Heart right ventricle (tissue), 16 donors: ENCODE measurements around the gene TNFRSF4. TPM values are rescaled to one million over a fixed set of nuclear protein-coding genes. Genes with fewer than 3 reads are reported as not detected.

Experiments
- ATAC-seq, 8 donors: fragments of 200-7000 bp; cut with Tn5 transposase; one replicate each; pipeline ENCODE4 v1.9.1; 2020; ENCODE audit warnings: mild to moderate bottlenecking in 8 of 8, moderate library complexity in 8 of 8, moderate number of reproducible peaks in 1 of 8
- DNase-seq, 2 donors: peaks; one replicate each; pipeline ENCODE4 v3.0.0-alpha.2; 2020
- H3K27ac ChIP-seq, 10 donors: fragments of 200-600 bp; sonication (generic) in 2 of 10; one replicate each; pipeline versions ENCODE4 v1.5.0 to v1.8.0; 2020 to 2022; ENCODE audit warnings: mild to moderate bottlenecking in 3 of 10
- H3K27me3 ChIP-seq, 7 donors: fragments of 200-600 bp; one replicate each; pipeline ENCODE4 v1.8.0; 2021 to 2022; ENCODE audit warnings: mild to moderate bottlenecking in 2 of 7
- H3K36me3 ChIP-seq, 9 donors: fragments of 200-600 bp; sonication (generic) in 1 of 9; one replicate each; pipeline versions ENCODE4 v1.5.0 to v1.8.0; 2020 to 2022; ENCODE audit warnings: mild to moderate bottlenecking in 2 of 9
- H3K4me1 ChIP-seq, 9 donors: fragments of 200-600 bp; sonication (generic) in 1 of 9; one replicate each; pipeline versions ENCODE4 v1.5.0 to v1.8.0; 2020 to 2022; ENCODE audit warnings: mild to moderate bottlenecking in 4 of 9
- H3K4me3 ChIP-seq, 10 donors: fragments of 200-600 bp; sonication (generic) in 2 of 10; one replicate each; pipeline versions ENCODE4 v1.5.0 to v1.8.0; 2020 to 2022; ENCODE audit warnings: mild to moderate bottlenecking in 7 of 10, moderate library complexity in 2 of 10
- H3K9me3 ChIP-seq, 11 donors: fragments of 200-600 bp in 10 of 11; sonication (generic) in 2 of 11; one replicate each; pipeline versions ENCODE4 v1.5.0 to v1.8.0; 2013 to 2022; ENCODE audit warnings: mild to moderate bottlenecking in 2 of 11, control low read depth in 1 of 11, moderate library complexity in 1 of 11
- WGBS, 2 donors: extraction: QIAGEN DNeasy Blood & Tissue Kit; methylation state at CpG; one replicate each; pipeline ENCODE4 v1.1.7; 2013; ENCODE audit warnings: inconsistent platforms in 1 of 2; 5-methylcytosine and 5-hydroxymethylcytosine counted together
- intact Hi-C, 10 donors: fragments of 100-400 bp; cut with DNase I; formaldehyde crosslinking; loops; one replicate each; pipeline versions ENCODE4 v1.11.1 to v1.14.2; 2022
- polyA plus RNA-seq, 2 donors: library from polyadenylated mRNA; stranded (reverse); fragments of 200-250 nt; gene quantifications; one replicate each; pipeline ENCODE4 v1.2.3, GENCODE V29; 2013
- total RNA-seq, 10 donors: library from RNA; stranded (reverse); fragmentation: NEBNext Ultra II Directional in 3 of 10; extraction: Animal tissue kit (Norgen Biotek cat#: 25700) in 3 of 10; gene quantifications; one replicate each; pipeline versions ENCODE4 v1.2.1 to v1.2.4, GENCODE V29; 2021 to 2023
- TF ChIP-seq, protein P1 (sequence below), 9 donors: fragments of 200-600 bp; sonication (generic) in 2 of 9; IDR thresholded peaks; one replicate each; pipeline versions ENCODE4 v1.5.0 to v1.8.0; 2021 to 2022; ENCODE audit warnings: antibody characterized with exemption in 9 of 9, mild to moderate bottlenecking in 5 of 9, moderate library complexity in 1 of 9
- donor health status: Arrhythmogenic right ventricular cardiomyopathy.
- donor health status: ischemic (EF 13 %, LVEDD 7.1; RV severe dilation, severe dysfunction).
- donor health status: healthy with polysubstance abuse.
- donor health status: DM: no; HTN: yes; CAD: no.
- donor health status: DM: no; HTN: no; CAD: no.
- donor health status: ischemic (EF 25% LVEDD 6.9; RV normal size, moderate dysfunction).
- donor health status: ischemic (EF 25% LVEDD 5.7; RV mildly dilated, moderate dysfunction).
- donor health status: healthy.
- donor health status: DM: yes; HTN: yes; CAD: no.
- donor health status: Ischemic cardiomyopathy.
- donor health status: ischemic (EF 35%, LVEDD 5.7; RV mildly dilated, moderate dysfunction).
- donor health status: nonischemic (EF 11% LVEDD 7.7; RV severe dilation, severe dysfunction).
- donor health status: DM: yes; HTN: yes; CAD: no.
- donor health status: PGD.
- donor health status: ischemic (EF 29% LVEDD 5.4; RV normal size, mild dysfunction).
- donor health status: nonischemic (EF 23%, LVEDD 6.1; RV moderate dilation, normal function).

The TNFRSF4 gene
- total and polyA plus RNA-seq, 12 donors, result 0.52 to 24.8 (median 5.0) TPM

DNA sequence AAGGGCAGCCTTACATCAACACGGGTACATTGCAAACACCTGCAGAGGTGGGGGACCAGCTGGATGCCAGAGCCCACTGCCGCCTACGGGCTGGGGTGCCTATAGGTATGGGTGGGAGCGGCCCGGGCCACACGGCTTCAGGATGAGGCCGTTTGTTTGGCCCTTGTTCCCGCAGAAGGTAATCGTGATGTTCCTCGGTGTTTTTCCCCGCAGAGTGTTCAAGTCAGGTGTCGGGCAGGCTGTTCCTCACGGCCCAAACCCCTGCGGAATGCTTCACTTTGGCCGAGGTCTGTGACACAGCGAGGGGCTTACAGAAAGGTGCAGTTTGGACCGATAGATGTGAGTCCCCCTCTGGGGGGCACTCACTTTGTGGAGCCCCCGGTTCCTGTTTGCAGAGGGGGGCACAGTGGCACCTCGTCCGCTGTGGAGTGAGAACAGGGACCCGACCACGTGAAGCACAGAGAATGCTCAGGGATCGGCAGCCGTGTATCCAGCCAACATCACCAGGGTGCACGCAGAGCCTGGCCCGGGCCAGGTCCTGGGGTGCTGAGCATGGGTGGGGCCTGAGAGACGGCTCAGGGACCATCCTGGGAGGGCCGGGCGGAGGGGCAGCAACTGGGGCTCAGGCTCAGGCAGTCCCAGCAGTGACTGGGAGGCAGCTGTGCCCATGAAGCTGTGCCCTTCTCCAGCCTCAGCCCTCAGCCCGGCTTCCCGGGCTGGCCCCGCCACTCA is 40.7 kb downstream of the TNFRSF4 start:
- intact Hi-C loops, result loop anchor here in 1 of 10 donors (5.0 kb wide), 1 partner anchor 51 kb away; no protein-coding TSS in a partner anchor
- H3K27me3 ChIP-seq, result peaks cover 13 to 96% (median 93%) of the 10 kb centered on the region in 7 donors
- no peak for DNase-seq

GRCh38 chr1:1171546-1172340 is 42.2 kb downstream of the TNFRSF4 start:
- 75 to 77% methylated on average over 33 of the region's 33 CpGs for WGBS, 2 donors
- DNase-seq, result no peak
- ATAC-seq, result no peak
- TF ChIP-seq, protein P1, sequence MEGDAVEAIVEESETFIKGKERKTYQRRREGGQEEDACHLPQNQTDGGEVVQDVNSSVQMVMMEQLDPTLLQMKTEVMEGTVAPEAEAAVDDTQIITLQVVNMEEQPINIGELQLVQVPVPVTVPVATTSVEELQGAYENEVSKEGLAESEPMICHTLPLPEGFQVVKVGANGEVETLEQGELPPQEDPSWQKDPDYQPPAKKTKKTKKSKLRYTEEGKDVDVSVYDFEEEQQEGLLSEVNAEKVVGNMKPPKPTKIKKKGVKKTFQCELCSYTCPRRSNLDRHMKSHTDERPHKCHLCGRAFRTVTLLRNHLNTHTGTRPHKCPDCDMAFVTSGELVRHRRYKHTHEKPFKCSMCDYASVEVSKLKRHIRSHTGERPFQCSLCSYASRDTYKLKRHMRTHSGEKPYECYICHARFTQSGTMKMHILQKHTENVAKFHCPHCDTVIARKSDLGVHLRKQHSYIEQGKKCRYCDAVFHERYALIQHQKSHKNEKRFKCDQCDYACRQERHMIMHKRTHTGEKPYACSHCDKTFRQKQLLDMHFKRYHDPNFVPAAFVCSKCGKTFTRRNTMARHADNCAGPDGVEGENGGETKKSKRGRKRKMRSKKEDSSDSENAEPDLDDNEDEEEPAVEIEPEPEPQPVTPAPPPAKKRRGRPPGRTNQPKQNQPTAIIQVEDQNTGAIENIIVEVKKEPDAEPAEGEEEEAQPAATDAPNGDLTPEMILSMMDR (IDR thresholded peaks at IDR 0.05), result no peak
- H3K4me1 ChIP-seq, result peaks cover 0 to 10% (median 4%) of the 10 kb centered on the region in 9 donors
- peaks cover 13 to 97% (median 93%) of the 10 kb centered on the region in 7 donors for H3K27me3 ChIP-seq
- H3K9me3 ChIP-seq, result no peaks in the 10 kb centered on the region
- no peak overlapping the region for H3K4me3 ChIP-seq
- H3K36me3 ChIP-seq, result no peaks in the 10 kb centered on the region
- intact Hi-C loops, result loop anchor here in 1 of 10 donors (5.0 kb wide), 1 partner anchor 49 kb away; no protein-coding TSS in a partner anchor
- H3K27ac ChIP-seq, result no peak overlapping the region

More for the DNA sequence above, 40.7 kb downstream of the TNFRSF4 start:
- Histone ChIP-seq H3K9me3 (no peaks in the 10 kb centered on the region), H3K4me3 (no peak overlapping the region), H3K4me1 (peaks cover 0 to 10% (median 4%) of the 10 kb centered on the region in 9 donors), H3K27ac (no peak overlapping the region), H3K36me3 (no peaks in the 10 kb centered on the region)
- TF ChIP-seq, protein P1 (IDR thresholded peaks at IDR 0.05), result no peak
- WGBS, 2 donors, result 51 to 57% methylated on average over 31 to 32 of the region's 32 CpGs
- ATAC-seq, result no peak

DNA sequence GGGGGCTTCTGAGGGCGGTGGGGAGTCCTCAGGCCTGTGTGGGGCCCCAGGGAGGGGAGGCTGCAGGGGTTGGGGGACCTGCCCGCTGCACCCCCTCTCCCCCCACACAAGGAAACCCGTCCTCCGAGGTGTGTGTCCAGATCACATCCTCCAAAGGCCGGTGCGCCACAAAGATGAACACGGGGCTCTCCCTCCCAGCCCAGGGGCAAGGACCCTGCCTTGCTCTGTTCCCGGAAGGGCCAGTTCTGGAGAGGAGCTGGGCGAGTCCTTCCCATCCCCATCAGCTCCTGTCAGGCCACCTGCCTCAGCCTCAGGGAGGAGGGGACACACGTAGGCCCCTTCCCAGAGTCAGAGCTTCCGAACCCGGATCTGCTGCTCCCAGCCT is 42.8 kb downstream of the TNFRSF4 start:
- ATAC-seq, result no peak
- no peak for DNase-seq
- TF ChIP-seq, protein P1 (IDR thresholded peaks at IDR 0.05), result no peak
- intact Hi-C loops, result loop anchor here in 1 of 10 donors (5.0 kb wide), 1 partner anchor 49 kb away; no protein-coding TSS in a partner anchor
- H3K27me3 ChIP-seq, result peaks cover 13 to 97% (median 93%) of the 10 kb centered on the region in 7 donors
- no peaks in the 10 kb centered on the region for H3K36me3 ChIP-seq
- H3K4me3 ChIP-seq, result no peak overlapping the region
- peaks cover 0 to 12% (median 4%) of the 10 kb centered on the region in 9 donors for H3K4me1 ChIP-seq
- WGBS, 2 donors, result 72 to 73% methylated on average over 12 of the region's 12 CpGs
- no peaks in the 10 kb centered on the region for H3K9me3 ChIP-seq
- no peak overlapping the region for H3K27ac ChIP-seq
